Trophoblast cell (in vitro differentiated cells and primary cell): Measurements from ENCODE around the gene ZMAT5.

Source experiments
- DNase-seq, 2 donors: peaks; one replicate each; pipeline ENCODE4 v3.0.0-alpha.2; 2016
- H2AFZ ChIP-seq: 2 replicates; pipeline ENCODE4 v1.6.1; 2013; ENCODE audit warnings: low read length, moderate library complexity, mild to moderate bottlenecking; ENCODE audit not compliant: insufficient read depth, poor library complexity
- H2AK5ac ChIP-seq: 2 replicates; pipeline ENCODE4 v1.6.1; 2013; ENCODE audit warnings: mild to moderate bottlenecking, low read length
- H2BK120ac ChIP-seq: 2 replicates; pipeline ENCODE4 v1.6.1; 2013; ENCODE audit warnings: low read length, mild to moderate bottlenecking, moderate library complexity; ENCODE audit not compliant: insufficient read depth, poor library complexity
- H2BK12ac ChIP-seq: 2 replicates; pipeline ENCODE4 v1.6.1; 2013; ENCODE audit warnings: mild to moderate bottlenecking, low read length, moderate library complexity
- H2BK5ac ChIP-seq: 2 replicates; pipeline ENCODE4 v1.6.1; 2013; ENCODE audit warnings: low read length, low read depth, moderate library complexity, mild to moderate bottlenecking; ENCODE audit not compliant: poor library complexity
- H3K14ac ChIP-seq: 2 replicates; pipeline ENCODE4 v1.6.1; 2013; ENCODE audit warnings: mild to moderate bottlenecking, low read length
- H3K18ac ChIP-seq: 2 replicates; pipeline ENCODE4 v1.6.1; 2013; ENCODE audit warnings: mild to moderate bottlenecking, low read length
- H3K23ac ChIP-seq: 2 replicates; pipeline ENCODE4 v1.6.1; 2013; ENCODE audit warnings: low read length
- H3K27ac ChIP-seq: 2 replicates; pipeline ENCODE4 v1.5.1; 2013; ENCODE audit warnings: low read depth, mild to moderate bottlenecking, inconsistent platforms, low read length, moderate library complexity
- H3K27me3 ChIP-seq: 2 replicates; pipeline ENCODE4 v1.6.1; 2013; ENCODE audit warnings: inconsistent platforms, mild to moderate bottlenecking, low read length, moderate library complexity; ENCODE audit not compliant: insufficient read depth
- H3K36me3 ChIP-seq, 2 experiments: 1 replicate in 1 of 2; 2 replicates in 1 of 2; pipeline ENCODE4 v1.6.1; 2013; ENCODE audit warnings: low read length in 2 of 2, mild to moderate bottlenecking in 2 of 2, moderate library complexity in 1 of 2; ENCODE audit not compliant: insufficient read depth in 2 of 2, control insufficient read depth in 1 of 2
- H3K4ac ChIP-seq: 2 replicates; pipeline ENCODE4 v1.6.1; 2013; ENCODE audit warnings: low read depth, mild to moderate bottlenecking, low read length, moderate library complexity
- H3K4me1 ChIP-seq, 2 experiments: 1 replicate in 1 of 2; 2 replicates in 1 of 2; pipeline ENCODE4 v1.6.1; 2013; ENCODE audit warnings: low read length in 2 of 2, mild to moderate bottlenecking in 2 of 2, moderate library complexity in 1 of 2; ENCODE audit not compliant: insufficient read depth in 2 of 2, control insufficient read depth in 1 of 2
- H3K4me2 ChIP-seq: 2 replicates; pipeline ENCODE4 v1.6.1; 2013; ENCODE audit warnings: inconsistent platforms, mild to moderate bottlenecking, low read length, moderate library complexity
- H3K4me3 ChIP-seq: 2 replicates; pipeline ENCODE4 v1.5.1; 2013; ENCODE audit warnings: mild to moderate bottlenecking, low read depth, low read length, inconsistent platforms
- H3K79me1 ChIP-seq: one replicate; pipeline ENCODE4 v1.6.1; 2013; ENCODE audit warnings: low read length
- H3K79me2 ChIP-seq: 2 replicates; pipeline ENCODE4 v1.6.1; 2013; ENCODE audit warnings: low read length, mild to moderate bottlenecking; ENCODE audit not compliant: control insufficient read depth, insufficient read depth, poor library complexity
- H3K9ac ChIP-seq: 2 replicates; pipeline ENCODE4 v1.6.1; 2013; ENCODE audit warnings: mild to moderate bottlenecking, low read length
- H3K9me3 ChIP-seq: 2 replicates; pipeline ENCODE4 v1.6.1; 2013; ENCODE audit warnings: low read depth, mild to moderate bottlenecking, control low read depth, inconsistent platforms, low read length; ENCODE audit not compliant: insufficient read depth
- H4K12ac ChIP-seq: 2 replicates; pipeline ENCODE4 v1.6.1; 2013; ENCODE audit warnings: low read depth, mild to moderate bottlenecking, low read length, moderate library complexity
- H4K8ac ChIP-seq: 2 replicates; pipeline ENCODE4 v1.6.1; 2013; ENCODE audit warnings: low read depth, mild to moderate bottlenecking, low read length, moderate library complexity
- H4K91ac ChIP-seq: one replicate; pipeline ENCODE4 v1.6.1; 2013; ENCODE audit warnings: low read depth, mild to moderate bottlenecking, low read length, moderate library complexity
- WGBS: extraction: QIAGEN DNeasy Blood & Tissue Kit; methylation state at CpG from one replicate; pipeline ENCODE4 v1.1.7; 2013; ENCODE audit warnings: missing lambda C conversion rate; ENCODE audit not compliant: insufficient read length, insufficient coverage; ENCODE audit errors: extremely low coverage; 5-methylcytosine and 5-hydroxymethylcytosine counted together

Gene ZMAT5

DNA sequence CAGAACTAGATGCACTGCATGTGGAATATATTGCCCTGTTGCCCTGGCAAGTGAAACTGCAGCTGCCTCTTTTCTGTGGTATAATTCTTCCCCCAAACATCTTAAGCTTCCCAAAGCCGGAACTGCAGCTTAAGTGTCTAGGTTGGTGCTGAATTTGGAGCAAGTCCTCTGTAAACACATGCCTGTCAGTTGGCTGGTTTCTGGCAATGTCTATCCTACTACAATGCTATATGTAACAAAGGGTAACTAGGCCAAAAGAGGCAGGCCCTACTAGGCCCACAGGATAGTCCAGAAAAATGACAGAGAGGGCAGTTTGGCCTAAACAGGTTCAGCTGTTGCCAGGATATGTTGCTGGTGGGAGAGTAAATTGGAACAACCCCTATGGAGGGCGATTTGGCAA is 43.4 kb upstream of the ZMAT5 start:
- no peak overlapping the region for H3K9ac ChIP-seq
- peaks cover 4 to 11% of the 10 kb centered on the region in 2 experiments for H3K4me1 ChIP-seq
- H4K12ac ChIP-seq, result no peak overlapping the region
- no peak overlapping the region for H2BK120ac ChIP-seq
- no peak overlapping the region for H3K23ac ChIP-seq
- H4K8ac ChIP-seq, result no peak overlapping the region
- H3K18ac ChIP-seq, result no peak overlapping the region
- DNase-seq, result no peak
- H4K91ac ChIP-seq, result no peak overlapping the region
- no peak overlapping the region for H3K4ac ChIP-seq
- H3K14ac ChIP-seq, result no peak overlapping the region
- no peak overlapping the region for H2AK5ac ChIP-seq
- H3K79me2 ChIP-seq, result no peaks in the 10 kb centered on the region
- no peaks in the 10 kb centered on the region for H3K9me3 ChIP-seq
- no CpG with 5 or more reads among the region's 2 CpGs for WGBS
- no peak overlapping the region for H2BK5ac ChIP-seq
- H2AFZ ChIP-seq, result no peak overlapping the region
- no peak overlapping the region for H3K27ac ChIP-seq
- no peaks in the 10 kb centered on the region for H3K79me1 ChIP-seq
- peaks cover 35 to 56% of the 10 kb centered on the region in 2 experiments for H3K36me3 ChIP-seq
- H3K27me3 ChIP-seq, result no peaks in the 10 kb centered on the region
- no peak overlapping the region for H3K4me2 ChIP-seq
- no peak overlapping the region for H3K4me3 ChIP-seq
- H2BK12ac ChIP-seq, result no peak overlapping the region

DNA sequence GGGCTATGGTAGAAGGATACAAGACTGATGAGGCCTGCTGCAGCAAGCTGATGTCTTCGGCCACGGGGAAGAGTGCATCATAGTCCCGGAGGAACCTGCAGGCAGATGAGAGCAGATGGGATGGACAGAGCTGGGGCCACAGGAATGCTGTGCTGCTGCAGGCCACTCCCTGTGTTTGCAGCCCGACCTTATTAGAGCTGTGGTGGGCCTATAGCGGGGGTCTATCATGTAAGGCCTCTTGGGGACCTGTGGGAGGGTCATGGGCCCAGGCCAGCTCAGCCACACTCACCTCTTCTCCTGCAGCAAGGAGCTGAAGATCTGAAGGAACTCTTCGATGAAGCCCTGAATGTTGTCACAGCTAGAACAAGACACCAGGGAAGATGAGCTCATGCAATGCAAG is 39.4 kb upstream of the ZMAT5 start:
- Histone ChIP-seq H3K9me3 (no peaks in the 10 kb centered on the region), H3K27me3 (no peaks in the 10 kb centered on the region), H3K9ac (no peak overlapping the region), H2BK120ac (no peak overlapping the region), H3K23ac (no peak overlapping the region), H4K91ac (no peak overlapping the region), H4K8ac (no peak overlapping the region), H4K12ac (no peak overlapping the region), H3K27ac (no peak overlapping the region), H2BK12ac (no peak overlapping the region), H2AFZ (no peak overlapping the region), H3K4me3 (no peak overlapping the region), H3K4ac (no peak overlapping the region), H3K36me3 (peaks cover 48 to 61% of the 10 kb centered on the region in 2 experiments), H3K14ac (no peak overlapping the region), H2AK5ac (no peak overlapping the region), H3K18ac (no peak overlapping the region), H2BK5ac (no peak overlapping the region), H3K79me1 (peaks cover 6% of the 10 kb centered on the region), H3K4me1 (peaks cover 8 to 11% of the 10 kb centered on the region in 2 experiments), H3K4me2 (no peak overlapping the region), H3K79me2 (no peaks in the 10 kb centered on the region)
- WGBS, result no CpG with 5 or more reads among the region's 6 CpGs
- DNase-seq, result no peak

DNA sequence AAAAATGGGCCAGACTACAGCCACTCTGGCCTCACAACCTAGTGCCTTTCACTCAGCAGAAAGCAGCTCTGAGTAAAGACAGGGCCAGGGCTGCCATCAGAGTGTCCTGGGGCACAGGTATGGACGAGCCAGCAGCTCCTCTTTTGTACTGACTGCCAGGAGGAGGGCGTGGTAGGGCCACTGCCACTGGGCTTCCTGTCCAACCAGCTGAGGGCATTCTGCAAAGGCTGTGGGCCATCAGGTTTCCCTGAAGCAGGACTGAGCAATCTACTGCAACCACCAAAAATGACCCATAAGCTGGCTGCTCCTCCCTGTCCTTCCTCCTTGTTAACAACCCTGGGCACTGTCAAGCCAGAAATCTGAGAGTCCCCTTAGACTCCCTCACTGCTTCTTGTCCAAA is 38.2 kb upstream of the ZMAT5 start:
- no peak for DNase-seq
- Histone ChIP-seq H3K27ac (no peak overlapping the region), H3K9me3 (no peaks in the 10 kb centered on the region), H3K23ac (no peak overlapping the region), H4K91ac (no peak overlapping the region), H2AK5ac (no peak overlapping the region), H4K8ac (no peak overlapping the region), H3K14ac (no peak overlapping the region), H3K79me1 (peaks cover 12% of the 10 kb centered on the region), H2BK5ac (no peak overlapping the region), H3K18ac (no peak overlapping the region), H3K4me3 (no peak overlapping the region), H3K27me3 (no peaks in the 10 kb centered on the region), H3K4ac (no peak overlapping the region), H3K4me1 (peaks cover 16 to 21% of the 10 kb centered on the region in 2 experiments), H4K12ac (no peak overlapping the region), H3K79me2 (no peaks in the 10 kb centered on the region), H2AFZ (no peak overlapping the region), H2BK12ac (no peak overlapping the region), H3K36me3 (peaks cover 53 to 63% of the 10 kb centered on the region in 2 experiments), H2BK120ac (no peak overlapping the region), H3K9ac (no peak overlapping the region), H3K4me2 (no peak overlapping the region)
- WGBS, result no CpG with 5 or more reads among the region's 2 CpGs

DNA sequence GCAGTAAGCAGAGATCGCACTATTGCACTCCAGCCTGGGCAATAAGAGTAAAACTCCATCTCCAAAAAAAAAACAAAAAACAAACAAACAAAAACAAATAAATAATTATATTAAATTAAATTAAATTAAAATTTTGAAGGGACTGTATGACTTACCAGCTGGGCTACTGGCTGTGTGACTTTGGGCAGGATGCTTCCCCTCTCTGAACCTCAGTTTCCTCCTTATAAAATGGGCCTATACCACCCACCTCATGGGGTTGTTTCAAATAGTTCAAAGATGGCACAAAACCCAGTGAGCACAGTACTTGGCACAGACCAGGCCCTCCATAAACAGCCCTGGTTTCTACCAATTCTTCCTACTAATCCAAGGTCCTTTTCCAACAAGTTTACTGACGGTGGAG is 36.4 kb upstream of the ZMAT5 start:
- Histone ChIP-seq H4K91ac (no peak overlapping the region), H3K23ac (no peak overlapping the region), H4K8ac (no peak overlapping the region), H2BK120ac (no peak overlapping the region), H3K79me2 (peaks cover 4% of the 10 kb centered on the region), H3K4ac (no peak overlapping the region), H3K9ac (no peak overlapping the region), H3K79me1 (peaks cover 27% of the 10 kb centered on the region), H2AFZ (no peak overlapping the region), H3K18ac (no peak overlapping the region), H4K12ac (no peak overlapping the region), H3K27ac (no peak overlapping the region), H3K4me1 (peaks cover 33 to 39% of the 10 kb centered on the region in 2 experiments), H2BK12ac (no peak overlapping the region), H3K27me3 (no peaks in the 10 kb centered on the region), H3K4me2 (no peak overlapping the region), H2AK5ac (no peak overlapping the region), H3K9me3 (no peaks in the 10 kb centered on the region), H3K36me3 (peaks cover 53 to 60% of the 10 kb centered on the region in 2 experiments), H3K4me3 (no peak overlapping the region), H3K14ac (no peak overlapping the region), H2BK5ac (no peak overlapping the region)
- WGBS, result no CpG with 5 or more reads among the region's 2 CpGs
- DNase-seq, result no peak
